GM18909 (cell line): ENCODE results near the gene IL17RD.

Experiments used
- ATAC-seq: cut with Tn5 transposase; IDR thresholded peaks from one replicate; pipeline ENCODE4 v1.9.1; 2021; ENCODE audit warnings: mild to moderate bottlenecking; ENCODE audit not compliant: unreplicated experiment, poor library complexity

The IL17RD gene

GRCh38 chr3:57164657-57165573 lies at the start of gene IL17RD:
Gene IL17RD (minus strand): TSS chr3:57165353. CDS start chr3:57165286, 67 bp downstream.
- ATAC-seq, result peak; percentile 51

DNA sequence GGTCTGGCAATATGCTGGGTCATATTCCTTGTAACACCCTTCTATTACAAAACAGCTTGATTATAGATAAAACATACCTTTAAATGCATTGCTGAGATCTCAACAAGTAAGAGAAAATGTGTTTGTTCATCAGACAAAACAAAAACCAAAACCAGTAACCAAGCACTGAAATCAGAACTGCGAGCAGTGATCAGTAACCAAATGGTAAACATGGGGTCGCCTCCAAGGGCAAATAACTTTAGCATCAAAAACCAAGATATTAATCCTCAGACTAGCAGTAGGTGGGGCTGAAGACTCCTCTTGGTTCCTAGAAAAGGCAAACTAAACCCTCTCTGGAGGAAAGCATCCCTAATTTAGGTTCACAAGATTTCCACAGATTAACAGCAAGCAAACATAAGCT lies 41.3 kb upstream of the IL17RD start:
- no peak for ATAC-seq

DNA sequence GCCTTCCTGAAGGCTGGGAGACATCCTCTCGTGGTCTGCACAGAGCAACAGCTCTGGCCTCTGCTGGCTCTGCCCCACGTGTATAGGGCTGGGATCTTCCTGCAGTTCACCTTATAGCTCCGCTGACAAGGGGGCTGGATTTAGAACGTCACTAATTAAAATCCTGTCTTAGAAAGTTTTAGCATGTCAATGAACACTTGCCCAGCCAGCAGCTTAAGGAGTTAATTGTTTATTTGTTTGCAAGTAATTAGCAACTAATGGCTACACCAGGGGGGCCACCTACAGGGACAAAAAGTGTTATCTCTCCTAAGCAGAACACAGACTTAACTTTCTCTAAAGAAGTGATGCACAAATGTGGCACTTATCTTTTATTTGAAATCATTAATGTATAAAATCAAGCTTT lies 34.7 kb upstream of the IL17RD start, which contains the start of gene HESX1:
Gene HESX1, minus strand, starts transcription at position 84 of the 403 bp plus-strand sequence. Its CDS starts 60 bp downstream, at position 24.
- ATAC-seq, result no peak

DNA sequence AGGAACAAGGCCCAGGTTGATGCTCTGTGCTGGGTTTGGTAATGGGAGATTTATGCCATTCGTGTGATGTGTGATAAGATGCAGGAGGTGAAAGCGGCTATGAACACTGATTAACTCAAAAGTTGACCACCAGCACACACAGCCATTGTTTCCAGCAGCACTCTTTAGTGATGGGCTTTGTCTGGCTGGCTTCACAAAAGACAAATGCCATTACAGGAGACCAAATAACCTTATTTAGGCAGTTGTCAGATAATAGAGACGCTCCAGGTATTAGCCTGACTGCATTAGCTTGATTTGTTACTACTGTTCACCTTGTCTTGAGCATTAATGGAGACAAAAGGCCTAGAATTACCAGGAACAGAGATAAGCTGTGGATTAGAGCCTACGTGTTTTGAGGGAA lies 29.5 kb upstream of the IL17RD start:
- no peak for ATAC-seq

- ATAC-seq, result no peak
Observed at GRCh38 chr3:57192028-57192427, 26.9 kb upstream of the IL17RD start.

GRCh38 chr3:57184526-57184925 lies 19.4 kb upstream of the IL17RD start:
- no peak for ATAC-seq

DNA sequence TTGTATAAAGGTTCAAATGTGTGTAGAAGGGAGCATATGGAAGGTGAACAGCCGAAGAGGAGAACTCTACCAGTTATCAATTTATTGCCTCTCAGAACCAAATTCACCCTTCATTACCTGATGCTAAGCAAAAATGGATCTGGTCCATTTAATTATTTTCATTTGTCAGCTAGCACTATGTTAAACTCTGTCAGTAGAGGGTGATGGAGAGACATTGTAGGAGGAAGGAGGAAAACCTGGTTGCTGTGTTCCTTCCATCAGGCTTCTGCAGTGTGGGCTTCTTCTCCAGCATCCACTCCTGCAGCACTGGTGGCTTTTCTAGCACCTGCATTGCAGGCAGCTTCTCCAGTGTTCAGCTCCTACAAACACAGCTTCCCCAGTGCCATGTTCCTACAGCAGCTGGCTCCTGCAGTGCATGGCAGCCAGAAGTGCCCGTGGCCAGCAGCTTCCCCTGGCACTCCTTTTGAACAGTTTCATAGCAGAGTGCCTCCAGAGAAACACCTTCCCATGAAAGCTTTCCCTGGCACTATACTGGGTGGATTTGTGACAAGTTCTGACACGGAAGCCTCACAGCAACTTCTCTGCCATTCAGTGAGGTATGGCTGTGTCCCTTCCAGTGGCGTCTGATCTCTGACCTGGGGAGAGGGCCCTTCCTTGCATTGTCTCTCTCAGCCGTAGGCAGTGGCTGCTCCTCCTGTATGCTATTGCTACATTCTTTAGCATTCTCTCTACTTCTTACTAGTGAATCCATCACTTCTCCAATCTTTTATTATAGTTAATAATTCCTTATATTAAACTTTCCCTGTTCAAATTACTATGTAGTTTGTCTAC lies 14.6 kb upstream of the IL17RD start:
- no peak for ATAC-seq

GRCh38 chr3:57176045-57176444 lies 10.9 kb upstream of the IL17RD start:
- no peak for ATAC-seq

DNA sequence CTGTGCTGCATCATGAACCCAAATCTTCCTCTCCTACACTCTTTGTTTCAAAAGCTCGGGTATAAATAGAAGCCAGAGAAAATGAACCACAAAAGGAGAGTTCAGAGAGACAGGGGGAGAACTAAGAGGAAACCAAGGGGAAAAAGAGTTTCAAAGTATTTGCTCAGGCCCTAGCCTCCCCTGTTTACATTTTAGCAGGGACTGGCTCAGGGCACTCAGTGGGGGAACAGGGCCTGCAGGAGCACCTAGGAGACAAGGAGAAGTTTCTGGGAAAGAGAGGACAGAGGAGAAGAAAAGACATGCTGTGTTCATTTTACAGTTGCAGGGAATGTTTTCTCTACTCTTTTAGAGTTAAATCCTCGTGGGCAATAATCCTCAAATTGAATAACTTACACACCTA lies 8.5 kb upstream of the IL17RD start:
- no peak for ATAC-seq

GRCh38 chr3:57170946-57171345 lies 5.8 kb upstream of the IL17RD start:
- ATAC-seq, result no peak

DNA sequence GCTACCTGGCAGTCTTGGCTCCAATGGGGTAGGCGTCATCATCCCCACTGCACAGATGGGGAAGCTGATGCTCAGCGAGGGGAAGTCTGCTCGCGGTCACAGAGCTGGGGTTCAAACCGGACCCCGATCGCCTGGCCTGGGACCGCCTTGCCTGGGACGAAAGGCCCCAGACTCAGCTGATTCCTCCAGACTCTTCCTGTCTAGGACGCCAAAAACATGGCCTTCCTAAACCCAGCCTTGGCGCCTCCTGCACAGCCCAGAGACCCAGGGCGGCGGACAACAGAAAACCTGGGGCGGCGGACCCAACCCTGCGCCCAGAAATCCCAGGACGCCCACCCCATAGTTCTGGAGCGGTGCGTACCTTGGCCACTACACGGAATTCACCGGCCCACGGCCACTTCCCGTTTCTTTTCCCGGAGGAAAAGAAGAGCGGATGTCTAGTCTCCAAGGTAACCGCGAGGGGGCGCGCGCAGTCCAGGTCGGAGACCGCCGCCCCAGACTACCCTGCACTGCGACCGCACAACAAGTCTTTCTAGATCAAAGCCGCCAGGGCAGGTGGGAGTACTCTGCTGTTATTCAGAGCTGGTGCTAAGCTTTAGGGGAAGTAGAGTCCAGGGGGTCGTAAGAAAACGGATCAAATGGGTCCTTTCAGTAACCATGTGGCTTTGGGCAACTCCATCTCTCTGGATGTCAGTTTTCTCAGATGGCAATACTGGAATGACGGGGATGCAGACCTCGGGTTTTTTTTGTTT lies 4.9 kb upstream of the IL17RD start:
- peak; percentile 70 for ATAC-seq

- ATAC-seq, result no peak
Observed at GRCh38 chr3:57169108-57169507, 4.0 kb upstream of the IL17RD start.

DNA sequence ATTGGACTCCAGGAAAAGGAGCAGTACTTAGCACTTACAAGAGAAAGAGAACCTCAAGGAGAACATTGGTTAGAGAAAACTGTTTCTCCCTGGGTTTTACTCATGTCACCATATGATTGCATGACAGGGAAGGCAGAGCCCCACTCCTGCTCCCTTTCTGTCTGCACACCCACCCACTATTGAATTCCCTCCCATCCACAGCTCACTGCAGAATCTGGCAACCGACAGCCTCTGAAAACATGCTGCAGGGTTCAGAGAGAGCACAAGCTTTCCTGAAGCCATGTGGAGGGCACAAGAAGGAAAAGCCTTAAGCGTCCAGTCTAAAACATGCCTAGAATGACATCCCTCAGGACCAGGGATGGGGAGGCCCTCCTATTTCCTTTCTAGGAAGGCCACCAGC lies 3.0 kb upstream of the IL17RD start:
- no peak for ATAC-seq

- no peak for ATAC-seq
Observed at GRCh38 chr3:57166660-57167059, 1.5 kb upstream of the IL17RD start.

DNA sequence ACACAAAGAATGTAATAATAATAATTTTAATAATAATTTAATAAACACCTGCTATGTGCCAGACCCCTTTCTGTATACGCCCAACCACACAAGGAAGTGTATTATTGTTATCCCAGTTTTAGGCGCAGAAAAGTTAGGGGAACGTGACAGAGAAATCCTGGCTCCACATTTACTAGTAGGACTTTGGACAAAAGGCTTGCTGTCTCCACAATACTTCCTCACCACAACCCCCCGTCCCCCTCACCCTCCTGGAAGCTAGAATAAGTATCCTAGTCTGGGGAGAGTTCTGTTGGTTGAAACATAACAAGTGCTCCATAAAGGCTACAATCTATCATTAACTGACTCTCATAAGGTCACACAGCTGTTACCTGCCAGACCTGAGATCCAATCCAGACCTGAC lies 488 bp upstream of the IL17RD start:
- ATAC-seq, result no peak

GRCh38 chr3:57164217-57164656 lies 916 bp downstream of the IL17RD start:
- peak; percentile 28 for ATAC-seq

GRCh38 chr3:57163751-57164150 lies 1.4 kb downstream of the IL17RD start:
- no peak for ATAC-seq

DNA sequence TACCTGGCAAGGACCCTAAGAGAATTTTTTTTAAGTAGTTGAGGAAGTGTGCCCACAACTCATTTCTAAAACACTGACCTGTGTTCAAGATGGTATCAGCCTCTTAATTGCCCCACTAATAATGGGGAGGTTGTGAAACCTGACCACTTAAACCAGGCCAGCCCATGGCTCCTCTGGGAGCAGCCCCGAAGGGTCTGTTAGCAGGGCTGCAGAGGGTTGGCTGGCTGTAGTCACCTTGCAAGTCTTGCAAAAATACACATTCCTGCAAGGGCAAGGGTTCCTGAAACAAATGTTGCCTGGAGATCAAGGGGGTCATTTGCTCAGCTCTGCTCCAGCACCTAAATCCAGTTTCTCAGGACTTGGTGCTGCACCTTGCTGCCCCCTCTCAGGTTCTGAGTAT lies 3.2 kb downstream of the IL17RD start:
- ATAC-seq, result no peak

- ATAC-seq, result no peak
Observed at GRCh38 chr3:57160765-57161538, 4.2 kb downstream of the IL17RD start.
